Measurements from ENCODE around the gene LIN28A. TPM values are rescaled to one million over a fixed set of nuclear protein-coding genes. Genes with fewer than 3 reads are reported as not detected.

The LIN28A gene
- total and polyA plus RNA-seq, 10 of the 15 experiments (the other 5 are each of a cell fraction or from before 2014, with no cell fraction given), result 0.13 to 0.59 (median 0.30) TPM; not detected in 7

- SMC1A ChIA-PET (ENCODE audit: uncharacterized antibody, unreplicated experiment), result interaction anchor here (0.5 to 0.7 kb wide), 2 partner anchors 31 to 102 kb away, joined by 3 read pairs; no protein-coding TSS in a partner anchor
Observed at GRCh38 chr1:26409191-26409807, 1.3 kb upstream of the LIN28A start.

GRCh38 chr1:26411624-26412074, 1.0 kb downstream of the LIN28A start:
- FAIRE-seq, result no peak
- peaks cover 8 to 10% of the 10 kb centered on the region in 2 experiments for H3K27me3 ChIP-seq (replicated peaks in 1 of 2; ENCODE audit: control insufficient read depth in 2 of 2, insufficient read depth in 2 of 2, low read length in 1 of 2)
- in situ Hi-C loops (cut with MboI), result no loop called here

More at GRCh38 chr1:26409191-26409807, 1.3 kb upstream of the LIN28A start:
- ChIA-PET CTCF (interaction anchor here (0.6 to 5.1 kb wide), 3 partner anchors 7 to 319 kb away, joined by 3 to 35 read pairs (median 5); no protein-coding TSS in a partner anchor), POLR2A (no interaction called here), RAD21 (ENCODE audit: unreplicated experiment) (no interaction called here)
- Histone ChIP-seq H3K27ac (ENCODE audit: control insufficient read depth, insufficient read depth) (no peak overlapping the region), H3K79me2 (ENCODE audit: control insufficient read depth, insufficient read depth, low read length) (no peaks in the 10 kb centered on the region), H3K9me3 (replicated peaks; ENCODE audit: control insufficient read depth, insufficient read depth, low read length) (no peaks in the 10 kb centered on the region), H3K4me1 (ENCODE audit: control insufficient read depth, insufficient read depth, low read length) (no peaks in the 10 kb centered on the region), H4K20me1 (ENCODE audit: control insufficient read depth, insufficient read depth) (no peaks in the 10 kb centered on the region), H2AFZ (ENCODE audit: control insufficient read depth, low read depth, low read length) (no peak overlapping the region), H3K4me2 (ENCODE audit: control insufficient read depth, insufficient read depth) (no peak overlapping the region), H3K27me3 (replicated peaks in 1 of 2; ENCODE audit: control insufficient read depth in 2 of 2, insufficient read depth in 2 of 2, low read length in 1 of 2) (peaks cover 8 to 10% of the 10 kb centered on the region in 2 experiments), H3K4me3 (no peak overlapping the region), H3K9ac (ENCODE audit: control insufficient read depth, insufficient read depth, low read length) (no peak overlapping the region), H3K36me3 (ENCODE audit: control insufficient read depth in 2 of 2, insufficient read depth in 2 of 2, low read length in 1 of 2) (no peaks in the 10 kb centered on the region)
- intact Hi-C loops (cut with micrococcal nuclease; ENCODE audit: unreplicated experiment) (no loop called here), in situ Hi-C loops (cut with MboI) (no loop called here)
- peak in 1 of 2 experiments; percentile 19; a peak in 1 of 4 replicates for TF ChIP-seq BHLHE40 (IDR thresholded peaks at IDR 0.05; ENCODE audit: borderline replicate concordance in 1 of 2, low read depth in 2 of 2, low read length in 1 of 2)
- TF ChIP-seq ATF7 (IDR thresholded peaks at IDR 0.05; ENCODE audit: low read depth), result no peak
- no TSS peak for BruUV-seq (replicated peaks)
- FAIRE-seq (no peak), DNase-seq (ENCODE audit: low read depth, low spot score) (no peak), ATAC-seq (no peak; the same call in 2 of the 3 replicates)
- WGBS (ENCODE audit: insufficient coverage, insufficient replicate concordance, low lambda C conversion rate, missing lambda C conversion rate), result 20% methylated on average over 16 of the region's 16 CpGs

More at GRCh38 chr1:26411624-26412074, 1.0 kb downstream of the LIN28A start:
- H3K4me1 ChIP-seq (ENCODE audit: control insufficient read depth, insufficient read depth, low read length), result no peaks in the 10 kb centered on the region
- TF ChIP-seq BRCA1 (IDR thresholded peaks at IDR 0.05; ENCODE audit: low read depth, low read length) (no peak), NFYB (IDR thresholded peaks at IDR 0.05; ENCODE audit: insufficient read depth, low read depth, low read length) (no peak), USF2 (IDR thresholded peaks at IDR 0.05; ENCODE audit: borderline replicate concordance, low read depth, low read length) (no peak), RAD21 (IDR thresholded peaks at IDR 0.05; ENCODE audit: insufficient read depth, low read depth, low read length) (no peak), USF1 (IDR thresholded peaks at IDR 0.05; ENCODE audit: borderline replicate concordance, extremely low read length, insufficient read depth, low read depth, low read length) (no peak), ZBED1 (IDR thresholded peaks at IDR 0.05; ENCODE audit: borderline replicate concordance) (no peak), IRF5 (IDR thresholded peaks at IDR 0.05; ENCODE audit: borderline replicate concordance) (no peak), ESRRA (IDR thresholded peaks at IDR 0.05; ENCODE audit: low read length) (no peak), ZZZ3 (IDR thresholded peaks at IDR 0.05; ENCODE audit: control insufficient read depth, insufficient read length, low read depth) (no peak), HDGF (IDR thresholded peaks at IDR 0.05) (no peak)
- CTCF ChIA-PET, result no interaction called here
- RAD21 ChIA-PET (ENCODE audit: unreplicated experiment), result no interaction called here
- H2AFZ ChIP-seq (ENCODE audit: control insufficient read depth, low read depth, low read length), result no peak overlapping the region
- DNase-seq (ENCODE audit: low read depth, low spot score) (no peak), ATAC-seq (no peak)
- H3K27ac ChIP-seq (ENCODE audit: control insufficient read depth, insufficient read depth), result no peak overlapping the region
- H3K36me3 ChIP-seq (ENCODE audit: control insufficient read depth in 2 of 2, insufficient read depth in 2 of 2, low read length in 1 of 2), result no peaks in the 10 kb centered on the region
- POLR2A ChIA-PET, result no interaction called here
- H3K9me3 ChIP-seq (replicated peaks; ENCODE audit: control insufficient read depth, insufficient read depth, low read length), result no peaks in the 10 kb centered on the region
- WGBS (ENCODE audit: insufficient coverage, insufficient replicate concordance, low lambda C conversion rate, missing lambda C conversion rate), result 31% methylated on average over 20 of the region's 20 CpGs
- H3K4me3 ChIP-seq, result no peak overlapping the region
- no peaks in the 10 kb centered on the region for H3K79me2 ChIP-seq (ENCODE audit: control insufficient read depth, insufficient read depth, low read length)
- no TSS peak for BruUV-seq (replicated peaks)
- no peak overlapping the region for H3K4me2 ChIP-seq (ENCODE audit: control insufficient read depth, insufficient read depth)
- H3K9ac ChIP-seq (ENCODE audit: control insufficient read depth, insufficient read depth, low read length), result no peak overlapping the region
- H4K20me1 ChIP-seq (ENCODE audit: control insufficient read depth, insufficient read depth), result no peaks in the 10 kb centered on the region
- SMC1A ChIA-PET (ENCODE audit: uncharacterized antibody, unreplicated experiment), result no interaction called here
- intact Hi-C loops (cut with micrococcal nuclease; ENCODE audit: unreplicated experiment), result loop anchor here (10.0 kb wide), 1 partner anchor 47 kb away; no protein-coding TSS in a partner anchor
